PC-3 (cell line): ENCODE data around the gene TENM4.

Experiments used
- EZH2phosphoT487 ChIP-seq: fragments of 300-600 bp; sonication (generic); IDR thresholded peaks from 2 replicates; pipeline ENCODE4 v1.6.1; 2018; ENCODE audit warnings: mild to moderate bottlenecking, antibody characterized with exemption, low read length, borderline replicate concordance
- TF ChIP-seq, protein P1 (sequence below): fragments of 300-600 bp; sonication (generic); conservative IDR thresholded peaks from 2 replicates; pipeline ENCODE4 v1.5.1; 2017; ENCODE audit warnings: antibody characterized with exemption, low read depth, mild to moderate bottlenecking, low read length

DNA sequence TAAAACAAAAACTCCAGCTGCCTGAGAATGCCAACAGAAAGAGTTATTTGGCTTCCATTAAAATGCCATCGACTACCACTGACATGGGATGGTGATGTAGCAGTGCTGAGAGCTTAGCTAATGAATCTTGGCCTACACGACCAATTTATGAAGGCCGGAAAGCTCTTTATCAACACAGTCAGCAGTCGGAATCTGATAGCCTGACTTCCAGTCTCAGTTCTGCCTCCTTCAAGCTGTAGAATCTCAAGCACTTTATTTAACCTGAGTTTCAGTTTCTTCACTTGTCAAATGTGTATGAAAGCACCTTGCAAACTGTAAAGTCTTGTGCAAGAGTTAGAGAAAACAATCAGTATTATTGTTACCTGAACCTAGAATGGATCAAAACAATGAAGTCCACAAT, 530.5 kb downstream of the TENM4 start:
- TF ChIP-seq, protein P1, sequence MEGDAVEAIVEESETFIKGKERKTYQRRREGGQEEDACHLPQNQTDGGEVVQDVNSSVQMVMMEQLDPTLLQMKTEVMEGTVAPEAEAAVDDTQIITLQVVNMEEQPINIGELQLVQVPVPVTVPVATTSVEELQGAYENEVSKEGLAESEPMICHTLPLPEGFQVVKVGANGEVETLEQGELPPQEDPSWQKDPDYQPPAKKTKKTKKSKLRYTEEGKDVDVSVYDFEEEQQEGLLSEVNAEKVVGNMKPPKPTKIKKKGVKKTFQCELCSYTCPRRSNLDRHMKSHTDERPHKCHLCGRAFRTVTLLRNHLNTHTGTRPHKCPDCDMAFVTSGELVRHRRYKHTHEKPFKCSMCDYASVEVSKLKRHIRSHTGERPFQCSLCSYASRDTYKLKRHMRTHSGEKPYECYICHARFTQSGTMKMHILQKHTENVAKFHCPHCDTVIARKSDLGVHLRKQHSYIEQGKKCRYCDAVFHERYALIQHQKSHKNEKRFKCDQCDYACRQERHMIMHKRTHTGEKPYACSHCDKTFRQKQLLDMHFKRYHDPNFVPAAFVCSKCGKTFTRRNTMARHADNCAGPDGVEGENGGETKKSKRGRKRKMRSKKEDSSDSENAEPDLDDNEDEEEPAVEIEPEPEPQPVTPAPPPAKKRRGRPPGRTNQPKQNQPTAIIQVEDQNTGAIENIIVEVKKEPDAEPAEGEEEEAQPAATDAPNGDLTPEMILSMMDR, result no peak
- no peak for TF ChIP-seq EZH2phosphoT487
